HT-29 (cell line): Measurements from ENCODE around the gene FSTL4. TPM values are rescaled to one million over a fixed set of nuclear protein-coding genes. Genes with fewer than 3 reads are reported as not detected.

Source experiments
- DNase-seq: peaks from one replicate; pipeline ENCODE4 v3.0.0-alpha.2; 2015; ENCODE audit warnings: low spot score
- total RNA-seq: library from RNA; depleted of rRNA; stranded (reverse); fragments of >200 nt; shearing (Covaris generic); gene quantifications from 2 replicates; pipeline ENCODE4 v1.2.3, GENCODE V29; 2014

Gene FSTL4
- total RNA-seq, 1 experiment from 2014 or later = 0.33 TPM

DNA sequence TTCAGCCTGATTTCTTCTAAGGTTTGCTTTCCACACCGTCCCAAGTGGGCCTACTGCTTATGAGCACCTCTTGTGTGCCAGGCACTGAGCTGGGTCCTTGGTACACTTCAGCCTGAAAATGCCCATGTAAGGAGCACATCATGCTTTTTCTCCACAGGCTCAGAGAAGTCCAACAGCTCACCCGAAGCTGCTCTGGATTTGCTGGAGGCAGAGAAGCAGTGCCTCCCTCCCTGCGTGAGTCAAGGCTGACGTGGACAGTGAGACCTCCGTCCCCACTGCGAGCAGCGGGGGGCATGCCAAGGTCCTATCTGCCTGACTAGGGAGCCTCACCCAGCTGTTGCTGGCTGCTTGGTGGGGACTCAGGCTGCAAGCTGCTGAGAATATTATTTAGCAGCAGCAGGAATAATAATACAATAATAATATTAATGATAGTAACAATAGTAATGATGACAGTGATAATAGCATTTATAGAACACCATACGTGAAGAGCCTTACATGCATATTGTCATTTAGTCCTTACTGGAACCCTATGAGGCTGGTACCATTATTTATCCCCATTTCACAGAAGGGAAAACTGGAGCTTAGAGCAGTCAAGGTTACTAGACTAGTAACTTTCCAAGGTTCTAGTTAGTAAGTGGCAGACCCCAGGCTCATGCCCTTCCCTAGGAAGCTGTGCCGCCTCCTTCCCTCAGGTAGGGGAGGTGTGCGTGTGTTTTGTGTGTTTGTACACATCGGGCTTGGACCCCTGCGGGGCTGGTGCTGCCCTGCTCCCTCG lies 365.8 kb downstream of the FSTL4 start:
- DNase-seq = no peak

DNA sequence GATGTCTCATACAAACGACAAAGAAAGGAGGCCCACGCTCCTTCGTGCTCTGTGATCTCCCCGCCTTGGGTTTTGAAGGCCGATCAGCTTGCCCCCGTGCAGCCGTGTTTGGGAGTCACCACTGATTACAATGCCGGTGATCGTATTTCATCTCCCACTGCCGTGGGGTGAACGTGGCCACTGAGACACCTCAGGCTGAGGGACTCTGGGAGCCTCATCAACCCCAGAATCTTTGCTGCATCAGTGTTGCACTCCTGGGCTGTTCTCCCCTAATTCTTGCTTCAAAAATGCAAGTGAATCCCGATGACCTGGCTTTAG lies 366.3 kb downstream of the FSTL4 start:
- DNase-seq = no peak

DNA sequence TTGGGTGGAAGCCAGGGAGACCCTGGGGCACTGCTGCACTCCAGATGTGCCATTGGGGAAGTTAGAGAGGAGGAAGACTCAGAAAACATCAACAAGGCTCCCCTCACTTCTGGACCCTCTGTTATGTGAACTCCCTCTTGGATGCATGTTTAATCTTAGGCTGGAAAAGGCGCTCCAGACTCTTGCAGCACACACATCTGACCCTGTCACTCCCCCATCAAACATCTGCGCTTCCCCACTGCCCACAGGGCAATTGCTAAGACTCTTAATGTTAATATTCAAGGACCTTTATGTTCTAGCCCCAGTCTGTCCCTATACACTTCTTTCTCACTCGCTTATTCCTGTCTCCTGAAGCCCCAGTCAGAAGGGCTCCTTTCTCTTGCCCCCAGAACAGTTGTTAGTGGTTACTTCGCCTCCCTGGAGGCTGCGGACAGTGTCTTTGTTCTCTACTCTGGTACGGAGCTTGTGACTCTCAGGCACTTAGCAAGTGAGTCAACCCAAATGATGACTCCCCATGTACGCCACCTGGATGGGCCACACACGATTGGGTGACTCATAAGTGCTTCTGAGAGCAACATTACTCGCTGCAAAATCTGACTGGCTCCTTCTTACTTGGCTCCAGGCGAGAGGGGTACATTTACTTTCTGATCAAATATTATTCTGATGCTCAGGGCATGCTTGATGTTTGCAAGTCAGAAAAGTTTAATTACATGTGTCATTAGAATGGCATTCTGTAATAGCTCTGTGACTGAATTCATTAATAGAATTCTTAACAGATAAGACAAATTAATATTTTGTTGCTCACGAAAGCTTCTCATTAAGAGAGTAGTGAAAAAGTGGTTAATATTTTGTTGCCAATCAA lies 366.9 kb downstream of the FSTL4 start:
- DNase-seq = peak; percentile 58

DNA sequence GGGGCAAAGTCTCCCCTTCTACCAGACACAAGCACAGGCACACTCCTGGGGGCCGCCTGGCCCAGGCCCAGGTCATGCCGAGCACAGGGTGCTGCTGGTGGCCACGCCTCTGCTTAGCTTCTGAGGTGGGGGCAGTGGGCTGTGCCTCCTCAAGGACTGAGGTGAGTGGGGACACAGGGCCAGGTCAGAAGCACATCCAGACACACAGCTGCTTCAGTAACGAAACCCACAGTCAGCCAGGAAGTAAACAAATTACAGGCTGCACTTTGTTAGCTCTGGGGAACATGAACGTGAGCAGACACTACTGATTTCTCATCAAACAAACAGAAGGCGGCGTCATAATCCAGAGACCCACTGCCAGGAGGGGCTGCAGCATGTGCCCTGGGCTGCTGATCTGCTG lies 368.1 kb downstream of the FSTL4 start:
- DNase-seq = no peak

DNA sequence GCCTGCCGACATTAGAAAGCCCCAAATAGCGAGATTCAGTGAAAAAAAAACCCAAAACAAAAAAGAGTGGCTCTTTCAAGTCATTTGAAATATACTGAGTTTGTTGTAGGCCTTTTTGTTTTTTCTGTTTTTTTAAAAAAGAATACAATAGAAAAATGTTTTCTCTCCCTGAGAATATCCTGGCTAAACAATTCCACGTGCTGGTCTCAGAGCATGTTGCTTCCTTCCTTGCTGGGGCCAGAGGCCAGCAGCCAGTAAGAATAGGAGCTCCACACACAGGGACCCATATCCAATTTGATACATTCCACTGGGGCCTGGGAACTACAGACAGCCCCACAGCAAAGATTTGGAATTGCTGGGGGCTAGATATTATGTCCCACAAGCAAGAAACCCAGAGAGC lies 369.1 kb downstream of the FSTL4 start:
- no peak for DNase-seq

DNA sequence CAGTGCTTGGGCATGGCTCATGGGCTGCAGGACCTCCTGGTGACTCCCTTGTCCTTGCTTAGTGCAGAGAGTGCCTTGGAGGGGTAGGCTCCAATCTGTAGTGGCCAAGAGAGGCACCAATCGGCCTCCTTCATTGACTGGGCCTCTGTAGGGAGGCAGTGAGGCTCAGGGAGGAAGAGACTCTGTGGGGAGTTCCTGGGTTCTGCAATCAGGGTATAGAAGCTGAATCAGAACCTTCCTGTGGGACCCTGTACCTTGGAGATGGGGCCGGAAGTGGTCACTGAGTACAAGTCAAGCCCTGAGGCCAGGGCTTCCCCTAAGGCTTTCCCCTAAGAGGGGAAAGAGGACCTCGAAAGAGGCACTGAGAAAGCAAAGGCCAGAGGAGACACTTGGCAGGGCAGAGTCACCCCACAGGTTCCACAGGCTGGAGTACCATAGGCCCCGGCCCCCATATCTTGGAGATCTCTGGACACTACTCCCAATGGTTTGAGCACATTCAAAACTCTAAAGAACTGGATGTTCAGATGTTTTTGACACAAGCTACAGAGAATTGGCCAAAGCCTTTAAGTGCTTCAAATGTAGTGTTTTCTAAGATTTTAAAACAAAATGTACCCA lies 370.0 kb downstream of the FSTL4 start:
- no peak for DNase-seq

DNA sequence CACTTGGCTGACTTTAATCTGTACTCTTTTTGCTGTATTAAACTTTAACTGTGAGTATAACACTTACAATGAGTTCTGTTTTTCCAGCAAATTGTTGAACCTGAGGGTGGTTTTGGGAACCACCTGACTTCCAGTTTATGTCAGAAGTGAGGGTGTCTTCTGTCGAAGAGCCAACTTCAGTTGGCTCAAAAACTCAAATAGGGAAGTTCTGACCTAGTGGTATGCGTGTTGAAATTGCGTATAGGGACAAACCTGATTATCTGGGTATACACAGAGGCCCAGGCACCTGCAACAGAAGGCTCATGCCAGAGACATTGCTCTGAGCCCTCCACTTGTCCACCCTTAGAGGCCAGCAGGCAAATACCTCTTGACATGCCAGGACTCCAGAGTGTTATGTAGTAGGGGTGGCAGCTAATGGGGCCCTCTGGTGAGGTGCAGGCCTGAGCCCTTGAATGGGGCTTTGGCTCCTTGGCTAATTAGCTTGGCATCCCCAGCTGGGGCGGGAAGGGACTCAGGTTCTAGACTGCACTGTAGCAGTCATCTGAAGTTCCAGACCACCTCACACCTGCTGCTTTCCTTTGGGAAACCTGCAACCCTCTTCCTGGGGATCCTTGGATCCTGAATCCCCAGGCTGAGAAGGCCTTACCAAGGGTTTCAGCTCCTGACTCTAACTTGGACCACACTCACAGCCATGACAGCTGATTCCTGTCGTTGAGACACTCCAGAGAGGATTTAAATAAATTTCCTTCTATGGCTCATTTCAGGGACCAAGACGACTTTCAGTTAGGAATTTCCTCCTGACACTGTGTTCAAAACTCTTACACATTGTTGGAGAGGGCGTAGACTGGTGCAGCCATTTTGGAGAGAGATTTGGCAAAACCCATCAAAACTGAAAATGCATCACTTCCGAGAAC lies 370.9 kb downstream of the FSTL4 start:
- no peak for DNase-seq

DNA sequence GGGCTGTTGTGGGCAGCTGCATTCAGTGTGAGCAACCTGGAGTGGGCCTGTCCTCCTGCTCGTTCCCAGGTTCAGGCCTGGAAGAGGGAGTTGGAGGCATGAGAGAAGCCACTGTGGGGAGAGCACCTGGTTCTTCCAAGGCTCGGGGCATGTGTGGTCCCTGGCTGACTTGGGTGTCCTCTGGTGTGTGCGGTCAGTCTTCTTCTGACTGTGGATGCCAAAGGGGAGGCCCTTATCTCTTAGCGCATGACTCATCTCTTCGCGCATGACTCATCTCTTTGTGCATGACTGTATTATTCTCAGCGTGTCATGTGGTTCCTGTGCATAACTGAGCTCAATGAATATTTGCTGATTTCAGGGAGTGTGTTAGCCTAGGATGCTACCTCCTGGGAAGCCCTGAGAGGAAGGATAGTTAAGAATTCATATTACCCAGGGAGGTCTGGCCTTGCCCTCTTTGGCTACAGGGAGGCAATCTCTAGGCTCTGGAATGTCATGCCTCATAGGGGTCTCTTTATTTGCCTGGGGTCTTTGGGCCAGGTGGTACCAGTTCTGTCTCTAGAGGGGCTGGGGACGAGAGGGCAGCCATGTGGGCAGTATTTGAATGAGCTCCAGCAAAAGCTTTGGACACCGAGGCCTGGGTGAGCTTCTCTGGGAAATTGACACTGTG lies 371.8 kb downstream of the FSTL4 start:
- DNase-seq = peak; percentile 83

DNA sequence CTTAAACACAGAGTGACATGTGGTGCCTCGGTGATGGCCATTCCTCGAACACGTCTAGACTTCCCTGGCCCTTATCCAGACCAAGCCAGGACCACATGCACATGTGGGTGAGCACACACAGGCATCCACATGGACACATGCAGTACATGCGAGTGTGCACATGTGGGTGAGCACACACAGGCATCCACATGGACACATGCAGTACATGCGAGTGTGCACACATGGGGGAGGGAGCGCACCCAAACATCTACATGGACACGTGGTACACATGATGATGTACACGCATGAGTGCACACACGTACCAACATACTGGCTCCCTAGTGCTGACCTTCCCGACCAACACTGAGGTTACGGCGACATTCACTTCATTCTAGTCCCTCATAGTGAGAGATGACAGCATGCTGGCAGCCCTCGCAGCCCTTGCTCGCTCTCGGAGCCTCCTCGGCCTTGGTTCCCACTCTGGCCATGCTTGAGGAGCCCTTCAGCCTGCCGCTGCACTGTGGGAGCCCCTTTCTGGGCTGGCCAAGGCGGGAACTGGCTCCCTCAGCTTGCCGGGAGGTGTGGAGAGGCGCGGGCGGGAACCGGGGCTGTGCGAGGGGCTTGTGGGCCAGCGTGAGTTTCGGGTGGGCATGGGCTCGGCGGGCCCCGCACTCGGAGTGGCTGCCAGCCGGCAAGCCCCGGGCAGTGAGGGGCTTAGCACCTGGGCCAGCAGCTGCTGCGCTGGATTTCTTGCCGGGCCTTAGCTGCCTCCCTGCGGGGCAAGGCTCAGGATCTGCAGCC lies 373.7 kb downstream of the FSTL4 start:
- DNase-seq = no peak

DNA sequence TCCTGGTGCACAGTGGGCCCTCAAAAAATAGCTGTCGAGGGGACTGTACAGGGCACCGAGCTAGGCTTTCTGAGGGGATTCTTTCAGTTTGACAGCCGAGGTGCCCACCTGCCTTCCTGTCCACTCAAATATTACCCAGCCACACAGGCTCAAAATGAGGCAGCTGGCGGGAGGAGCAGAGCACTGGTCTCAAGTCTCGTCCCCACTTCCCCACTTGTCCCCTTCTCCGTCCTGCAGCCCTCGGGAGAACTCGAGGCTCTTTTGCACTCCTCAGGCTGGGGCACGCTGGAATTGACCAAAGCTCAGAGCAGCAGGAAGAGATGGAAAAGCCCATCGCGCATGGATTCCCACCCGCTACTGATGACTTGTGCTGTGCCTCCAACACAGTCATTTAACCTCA lies 375.4 kb downstream of the FSTL4 start:
- DNase-seq = no peak

DNA sequence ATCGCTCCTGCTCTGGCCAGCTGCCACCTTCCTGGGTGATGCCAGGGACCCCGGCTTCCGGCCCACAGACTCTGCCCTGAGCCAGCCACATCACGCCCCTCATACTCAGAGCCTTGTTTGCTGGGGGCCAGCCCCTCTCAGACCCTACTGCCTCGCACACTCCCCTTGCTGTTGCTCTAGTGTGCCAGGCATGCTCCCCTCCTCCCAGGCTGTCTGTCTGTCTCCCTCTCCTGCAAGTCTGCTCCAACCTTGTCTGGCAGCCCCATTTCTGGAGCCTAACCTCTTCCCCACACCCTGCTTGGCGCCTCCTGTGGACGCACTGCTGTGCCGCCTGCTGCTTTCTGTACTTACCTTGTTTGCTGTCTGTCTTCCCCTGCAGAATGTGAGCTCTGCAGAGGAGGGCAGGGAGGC lies 375.8 kb downstream of the FSTL4 start:
- no peak for DNase-seq

DNA sequence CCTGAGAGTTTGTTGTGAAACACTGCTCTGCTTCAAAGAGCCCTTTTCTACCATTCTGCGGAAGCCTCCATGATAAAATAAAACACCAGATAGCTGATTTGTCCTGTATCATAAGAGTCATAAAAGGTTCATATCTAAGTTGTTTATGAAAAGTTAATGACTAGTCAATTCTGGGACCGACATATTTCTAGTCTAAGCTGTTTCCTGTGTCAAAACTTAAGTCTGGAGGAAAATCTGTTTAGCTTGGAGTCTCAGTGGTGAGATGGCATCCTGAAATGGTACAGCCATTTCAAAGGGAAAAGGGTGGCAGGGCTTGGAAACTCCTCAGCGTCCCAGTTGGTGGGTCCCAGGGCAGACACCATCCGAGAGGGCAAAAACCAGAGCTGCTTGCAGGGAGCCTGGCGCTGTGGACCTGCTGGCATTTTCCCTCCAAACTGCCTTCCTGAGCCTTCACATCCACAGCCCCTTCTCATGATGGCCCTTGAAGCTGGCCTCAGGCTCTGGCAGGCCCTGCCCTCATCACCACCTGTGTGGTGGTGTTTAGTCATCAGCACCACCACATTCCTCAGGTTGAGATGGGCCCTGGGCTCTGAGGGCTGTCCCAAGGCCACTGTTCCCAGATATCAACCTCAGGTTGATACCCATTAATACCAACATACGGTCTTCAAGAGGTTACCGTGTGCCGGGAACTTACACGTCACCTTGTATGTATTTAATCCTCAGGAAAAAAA lies 376.5 kb downstream of the FSTL4 start:
- DNase-seq = no peak

DNA sequence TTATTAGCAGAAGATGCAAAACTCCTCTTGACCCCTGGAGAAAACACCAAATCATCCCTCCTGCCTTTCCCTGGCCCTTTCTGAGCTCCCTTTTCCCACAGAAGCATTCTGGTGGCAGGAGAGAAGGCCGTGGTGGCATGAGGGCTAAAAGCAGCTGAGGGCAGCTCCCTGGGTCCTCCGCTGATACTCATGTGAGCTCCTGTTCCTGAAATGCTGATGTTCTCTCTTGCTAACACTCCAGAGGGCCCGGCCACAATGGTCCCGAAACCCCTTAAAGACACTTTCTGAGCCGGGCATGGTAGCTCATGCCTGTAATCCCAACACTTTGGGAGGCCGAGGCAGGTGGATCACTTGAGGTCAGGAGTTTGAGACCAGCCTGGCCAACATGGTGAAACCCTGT lies 377.4 kb downstream of the FSTL4 start:
- DNase-seq = no peak

DNA sequence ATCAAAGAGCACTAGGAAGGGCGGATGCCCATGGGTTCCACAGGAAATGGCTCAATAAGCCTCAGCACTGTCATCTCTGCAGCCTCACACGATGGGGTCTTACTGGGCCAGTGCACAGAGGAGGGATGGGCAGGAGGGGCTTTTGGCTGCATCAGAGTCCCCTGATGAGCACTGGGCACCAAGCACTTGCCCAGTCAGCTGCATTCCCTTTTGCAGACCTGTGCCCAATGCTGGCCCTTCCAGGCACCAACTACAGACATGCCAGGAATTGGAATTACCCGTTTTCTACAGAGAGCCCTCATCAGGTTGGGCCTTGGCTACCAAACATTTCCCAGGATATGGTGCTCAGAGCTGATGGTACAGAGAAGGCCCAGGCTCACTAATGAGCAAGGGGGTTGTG lies 378.1 kb downstream of the FSTL4 start:
- no peak for DNase-seq

DNA sequence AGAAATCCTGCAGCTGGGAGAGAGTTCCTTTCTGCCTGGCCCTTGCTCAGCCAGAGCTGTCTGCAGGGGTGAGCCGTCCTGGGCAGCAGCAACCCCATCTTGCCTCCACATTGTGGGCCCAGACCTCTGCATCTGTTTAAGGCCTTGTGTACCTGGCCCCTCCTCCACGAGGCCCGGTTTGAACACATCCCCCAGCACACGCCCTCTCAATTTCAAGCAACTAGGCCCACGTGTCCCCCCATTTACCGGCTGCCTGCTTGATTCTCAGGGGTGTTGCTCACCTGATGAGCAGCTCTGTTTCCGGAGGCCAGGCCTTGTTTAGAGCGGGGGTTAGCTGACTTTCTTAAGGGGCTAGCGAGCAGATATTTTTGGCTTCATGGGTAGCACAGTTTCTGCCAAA lies 378.7 kb downstream of the FSTL4 start:
- no peak for DNase-seq

DNA sequence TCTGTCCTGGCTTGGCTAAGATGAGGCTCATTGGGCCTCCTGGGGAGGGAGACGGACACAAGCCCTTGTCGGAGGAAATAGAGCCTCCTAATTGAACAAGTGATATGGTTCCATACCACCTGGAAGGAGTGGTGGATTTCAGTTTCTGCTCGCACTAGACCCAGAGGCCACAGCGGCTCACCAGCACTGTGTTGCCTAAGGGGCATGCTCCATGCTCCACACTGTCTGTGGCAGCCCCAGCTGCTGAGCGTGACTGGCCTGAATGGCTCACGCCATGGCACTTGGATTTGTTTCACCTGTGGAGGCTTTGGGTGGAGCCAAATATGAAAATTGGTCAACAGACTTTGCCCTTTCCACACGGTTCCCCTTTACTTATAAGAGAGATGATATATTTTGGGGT lies 379.4 kb downstream of the FSTL4 start:
- DNase-seq = no peak

DNA sequence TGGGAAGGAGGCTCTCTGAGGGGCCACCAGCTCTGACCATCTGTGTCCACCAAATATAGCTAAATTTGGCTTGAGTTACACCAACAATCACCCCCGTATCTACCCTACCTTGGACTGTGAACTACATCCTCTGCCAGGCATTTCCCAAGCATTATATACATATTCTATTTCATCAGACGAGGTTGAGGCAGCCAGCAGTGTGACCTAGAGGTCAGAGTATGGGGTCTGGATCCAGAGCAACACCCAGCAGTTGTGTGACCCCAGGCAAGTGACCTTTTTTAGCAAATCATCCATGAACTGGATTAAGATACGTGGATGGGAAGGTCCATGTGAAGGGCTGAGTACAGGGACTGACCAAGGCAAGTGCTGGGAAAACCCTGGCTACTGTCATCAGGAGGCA lies 379.9 kb downstream of the FSTL4 start:
- no peak for DNase-seq

DNA sequence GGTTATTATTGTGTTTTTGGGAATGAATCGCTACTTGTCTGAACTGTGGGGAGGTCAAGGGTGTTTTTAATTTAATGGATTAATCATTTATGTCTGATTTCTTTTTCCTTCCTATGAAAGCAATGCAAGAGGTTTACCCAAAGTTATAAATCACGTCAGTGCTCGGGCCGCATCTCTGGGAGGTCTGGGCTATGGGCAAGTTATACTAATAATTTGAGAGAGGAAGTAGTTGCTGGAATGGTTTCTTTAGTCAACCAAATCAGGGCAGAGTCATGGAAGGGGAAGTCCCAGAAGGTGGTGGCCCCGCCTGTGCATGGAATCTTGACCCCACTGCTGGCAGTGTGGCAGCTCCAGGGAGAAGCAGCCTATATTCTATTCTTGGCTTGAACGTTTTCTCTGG lies 380.3 kb downstream of the FSTL4 start:
- DNase-seq = peak; percentile 53

DNA sequence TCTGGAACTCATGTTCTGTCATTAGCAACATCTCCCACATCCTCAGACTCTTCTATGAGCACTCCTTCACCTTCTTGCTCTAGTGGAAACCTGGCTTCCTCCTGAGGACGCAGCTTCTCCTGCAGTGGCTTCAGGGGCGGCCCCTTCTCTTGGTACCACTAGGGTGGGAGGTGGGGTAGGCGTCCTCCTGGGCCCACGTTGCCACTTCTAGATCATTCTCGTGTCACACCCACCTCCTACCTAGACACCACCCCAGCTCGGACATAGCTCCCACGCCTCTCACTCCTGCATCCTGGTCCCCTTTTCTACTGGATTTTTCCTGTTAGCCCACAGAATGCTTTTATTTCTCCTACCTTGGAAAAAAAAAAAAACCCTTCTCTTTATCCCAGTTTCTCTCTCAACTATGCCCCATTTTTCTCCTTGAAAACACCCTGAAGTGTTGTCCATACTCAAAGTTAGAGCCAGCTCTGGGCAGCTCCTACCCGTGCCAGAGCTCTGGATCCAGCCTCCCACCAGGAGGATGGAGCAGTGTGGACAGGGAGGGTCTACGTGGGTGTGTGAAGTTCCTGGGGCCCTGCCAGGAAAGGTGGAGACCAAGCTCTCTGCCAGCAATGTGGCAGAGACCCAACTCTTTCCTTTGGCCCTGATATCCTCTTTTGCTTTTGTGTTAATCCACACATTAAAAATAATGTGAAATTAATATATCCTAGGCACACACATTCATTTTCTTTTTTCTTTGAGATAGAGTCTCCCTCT lies 381.3 kb downstream of the FSTL4 start:
- no peak for DNase-seq
